ENCODE results near the gene SRGAP1.

The SRGAP1 gene

DNA sequence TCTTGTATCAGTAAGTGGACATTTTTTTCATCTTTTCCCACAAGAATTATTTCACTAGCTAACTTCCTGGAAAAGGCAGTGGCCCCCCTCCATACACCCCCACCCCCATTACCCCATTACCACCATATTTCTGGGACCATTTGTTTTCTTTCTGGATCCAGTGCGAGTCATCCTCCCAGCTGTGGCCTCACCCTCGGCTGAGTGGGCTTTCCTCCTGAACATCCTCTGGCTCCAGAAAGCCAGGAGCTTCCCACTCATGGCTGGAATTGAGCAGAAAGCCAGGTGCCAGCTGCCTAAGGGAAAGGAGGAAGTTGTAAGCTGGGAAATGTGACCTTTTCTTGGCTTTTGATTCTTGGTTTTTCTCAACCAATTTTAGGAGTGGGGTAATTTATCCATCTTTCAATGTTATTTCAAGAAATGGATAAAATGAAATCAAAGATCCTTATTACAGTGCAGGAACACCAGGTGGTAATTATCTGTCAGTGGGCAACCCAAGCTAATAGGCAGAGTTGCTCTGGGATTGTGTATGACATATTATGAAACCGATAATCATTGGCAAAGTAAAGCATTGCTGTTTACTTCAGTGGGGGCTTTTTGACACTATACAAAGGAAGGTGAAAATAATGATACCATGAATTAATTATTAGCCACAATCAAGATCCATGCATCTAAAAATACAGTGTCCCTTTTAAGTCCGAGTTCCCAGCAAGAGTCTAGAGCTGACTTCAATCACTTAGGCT, 253.0 kb downstream of the SRGAP1 start:
- TF ChIP-seq, protein P1, sequence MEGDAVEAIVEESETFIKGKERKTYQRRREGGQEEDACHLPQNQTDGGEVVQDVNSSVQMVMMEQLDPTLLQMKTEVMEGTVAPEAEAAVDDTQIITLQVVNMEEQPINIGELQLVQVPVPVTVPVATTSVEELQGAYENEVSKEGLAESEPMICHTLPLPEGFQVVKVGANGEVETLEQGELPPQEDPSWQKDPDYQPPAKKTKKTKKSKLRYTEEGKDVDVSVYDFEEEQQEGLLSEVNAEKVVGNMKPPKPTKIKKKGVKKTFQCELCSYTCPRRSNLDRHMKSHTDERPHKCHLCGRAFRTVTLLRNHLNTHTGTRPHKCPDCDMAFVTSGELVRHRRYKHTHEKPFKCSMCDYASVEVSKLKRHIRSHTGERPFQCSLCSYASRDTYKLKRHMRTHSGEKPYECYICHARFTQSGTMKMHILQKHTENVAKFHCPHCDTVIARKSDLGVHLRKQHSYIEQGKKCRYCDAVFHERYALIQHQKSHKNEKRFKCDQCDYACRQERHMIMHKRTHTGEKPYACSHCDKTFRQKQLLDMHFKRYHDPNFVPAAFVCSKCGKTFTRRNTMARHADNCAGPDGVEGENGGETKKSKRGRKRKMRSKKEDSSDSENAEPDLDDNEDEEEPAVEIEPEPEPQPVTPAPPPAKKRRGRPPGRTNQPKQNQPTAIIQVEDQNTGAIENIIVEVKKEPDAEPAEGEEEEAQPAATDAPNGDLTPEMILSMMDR (conservative IDR thresholded peaks at IDR 0.05): no peak
- no peak for TF ChIP-seq ZFX (IDR thresholded peaks at IDR 0.05)
- H3K27ac ChIP-seq: no peak overlapping the region

DNA sequence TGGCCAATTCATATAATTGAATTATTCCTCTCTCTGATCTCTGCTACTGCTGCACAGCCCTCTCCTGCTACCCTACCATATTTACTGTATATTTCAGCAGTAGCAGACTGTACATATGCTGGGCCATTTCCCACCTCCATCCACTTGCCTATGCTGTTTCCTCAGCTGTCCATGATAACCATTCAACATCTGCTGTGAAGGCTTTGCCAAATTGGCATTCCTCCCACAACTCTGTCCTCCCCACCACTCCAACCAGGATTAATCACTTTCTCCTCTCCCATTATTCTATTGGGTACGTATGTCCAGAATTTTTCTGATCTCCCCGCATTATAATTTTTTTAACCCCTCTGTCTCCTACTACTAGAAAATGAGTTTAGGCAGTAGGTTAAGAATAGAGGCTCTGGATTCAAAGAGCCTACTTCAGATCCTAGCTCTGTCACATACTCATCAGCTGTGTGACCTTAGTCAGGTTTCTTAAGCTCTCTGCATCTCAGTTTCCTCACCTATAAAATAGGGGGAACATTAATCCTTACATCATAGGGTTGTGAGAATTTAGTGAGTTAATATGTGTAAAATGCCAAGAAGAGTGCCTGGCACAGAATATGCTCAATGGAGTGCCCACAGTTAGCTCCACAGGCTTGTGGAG, 254.3 kb downstream of the SRGAP1 start:
- TF ChIP-seq, protein P1 (conservative IDR thresholded peaks at IDR 0.05): no peak
- no peak for TF ChIP-seq ZFX (IDR thresholded peaks at IDR 0.05)
- no peak overlapping the region for H3K27ac ChIP-seq

DNA sequence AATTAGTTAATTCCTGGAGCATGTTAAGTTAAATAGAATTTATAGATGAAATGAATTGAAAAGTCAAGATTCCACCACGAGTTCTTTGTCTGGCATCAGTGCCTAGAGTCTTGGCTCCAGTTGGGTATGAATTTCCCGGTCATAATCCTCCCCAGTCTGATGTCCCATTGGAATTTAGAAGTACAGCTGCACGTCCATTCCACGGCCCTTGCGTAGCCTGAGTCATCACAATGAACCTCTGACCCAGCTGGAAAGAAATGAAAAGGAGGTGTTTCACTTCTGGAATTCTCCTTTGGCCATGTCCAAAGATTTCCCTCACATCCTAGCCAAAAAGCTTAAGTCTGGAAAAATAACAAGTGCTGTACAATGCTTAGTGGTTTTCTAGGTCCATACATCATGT, 254.9 kb downstream of the SRGAP1 start:
- TF ChIP-seq, protein P1 (conservative IDR thresholded peaks at IDR 0.05): no peak
- TF ChIP-seq ZFX (IDR thresholded peaks at IDR 0.05): no peak
- no peak overlapping the region for H3K27ac ChIP-seq

DNA sequence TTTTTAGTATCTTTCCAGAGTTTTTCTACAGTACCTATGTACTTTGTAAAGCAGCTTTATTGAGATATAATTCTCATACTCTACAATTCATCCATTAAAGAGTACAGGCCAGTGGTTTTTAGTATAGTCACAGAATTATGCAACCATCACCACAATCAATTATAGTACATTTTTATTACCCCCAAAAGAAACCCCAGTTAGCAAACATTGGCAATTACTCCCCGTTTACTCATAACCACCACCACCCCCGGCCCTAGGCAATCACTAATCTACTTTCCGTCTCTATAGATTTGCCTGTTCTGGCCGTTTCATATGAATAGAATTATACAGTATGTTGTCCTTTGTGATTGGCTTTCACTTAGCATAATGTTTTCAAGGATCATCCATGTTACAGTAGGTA, 257.8 kb downstream of the SRGAP1 start:
- TF ChIP-seq, protein P1 (conservative IDR thresholded peaks at IDR 0.05): no peak
- no peak for TF ChIP-seq ZFX (IDR thresholded peaks at IDR 0.05)

DNA sequence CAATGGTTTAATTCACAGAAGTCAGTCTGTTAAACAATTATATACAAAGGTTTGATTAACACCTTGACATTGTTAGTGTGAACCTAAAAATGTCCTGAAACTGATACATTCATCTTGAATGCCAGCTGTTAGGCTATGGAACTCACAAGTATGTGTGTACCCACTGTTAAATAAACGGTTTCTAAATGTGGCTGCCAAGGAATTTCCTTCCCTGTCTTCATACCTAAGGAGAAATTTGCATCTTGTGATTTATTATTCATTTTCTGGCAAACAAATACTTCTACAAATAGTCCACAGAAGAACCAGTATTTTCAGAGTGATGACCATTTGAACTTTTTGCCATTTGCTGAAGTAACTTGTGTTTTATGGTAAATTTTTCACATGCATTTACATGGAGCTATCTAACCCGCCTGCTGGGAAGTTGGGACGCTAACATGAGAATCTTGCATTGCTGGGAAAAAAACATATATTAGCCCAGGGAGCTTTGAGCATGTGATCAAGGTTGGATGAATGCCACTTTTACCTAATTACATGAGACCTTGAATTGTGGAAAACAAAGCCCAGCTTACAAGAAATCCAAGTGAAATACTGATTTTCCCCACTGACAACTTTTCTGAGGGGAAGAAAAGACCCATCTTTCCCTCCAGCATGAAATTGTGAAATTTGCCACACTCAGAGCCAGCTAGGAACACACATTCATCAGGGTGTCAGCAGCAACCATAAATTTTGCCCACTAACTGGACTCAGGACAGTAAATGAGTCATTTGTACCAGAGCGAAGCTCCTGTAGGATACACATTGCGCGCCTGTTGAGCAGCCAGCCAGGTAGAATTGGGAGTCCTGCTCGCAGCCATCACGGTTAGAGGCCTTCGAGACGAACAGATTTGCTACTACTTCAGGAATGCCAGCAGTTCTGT, 259.6 kb downstream of the SRGAP1 start:
- TF ChIP-seq, protein P1 (conservative IDR thresholded peaks at IDR 0.05): no peak
- no peak for TF ChIP-seq ZFX (IDR thresholded peaks at IDR 0.05)
- no peak overlapping the region for H3K27ac ChIP-seq

More for the DNA sequence above, 257.8 kb downstream of the SRGAP1 start:
- no peak overlapping the region for H3K27ac ChIP-seq

DNA sequence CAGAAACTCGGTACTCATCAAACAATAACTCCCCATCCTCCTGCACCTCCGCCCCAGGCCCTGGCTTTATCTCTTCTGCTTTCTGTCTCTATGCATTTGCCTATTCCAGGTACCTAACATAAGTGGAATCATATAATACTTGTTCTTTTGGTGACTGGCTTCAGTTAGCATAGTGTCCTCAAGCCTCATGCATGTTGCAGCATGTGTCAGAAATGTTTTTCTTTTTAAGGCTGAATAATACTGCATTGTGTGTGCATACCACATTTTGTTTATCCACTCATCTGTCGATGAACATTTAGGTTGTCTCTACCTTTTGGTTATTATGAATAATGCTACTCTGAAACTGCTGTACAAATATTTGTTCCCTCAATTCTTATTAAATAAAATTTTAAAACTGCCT, 260.5 kb downstream of the SRGAP1 start:
- no peak overlapping the region for H3K27ac ChIP-seq
- no peak for TF ChIP-seq ZFX (IDR thresholded peaks at IDR 0.05)
- TF ChIP-seq, protein P1 (conservative IDR thresholded peaks at IDR 0.05): no peak

All from C4-2B (cell line).